NB4 (cell line): ENCODE data around the gene CLN5.

Source experiments
- MAX ChIP-seq: IDR thresholded peaks from 2 replicates; pipeline ENCODE4 v1.6.1; 2011; ENCODE audit warnings: low read depth, low read length
- POLR2A ChIP-seq: IDR thresholded peaks from 2 replicates; pipeline ENCODE4 v1.6.1; 2011; ENCODE audit warnings: mild to moderate bottlenecking; ENCODE audit not compliant: insufficient read length; ENCODE audit errors: extremely low read depth
- TF ChIP-seq, protein P1 (sequence below): IDR thresholded peaks from one replicate; pipeline ENCODE4 v1.5.1; 2012; ENCODE audit warnings: low read depth, low read length

DNA sequence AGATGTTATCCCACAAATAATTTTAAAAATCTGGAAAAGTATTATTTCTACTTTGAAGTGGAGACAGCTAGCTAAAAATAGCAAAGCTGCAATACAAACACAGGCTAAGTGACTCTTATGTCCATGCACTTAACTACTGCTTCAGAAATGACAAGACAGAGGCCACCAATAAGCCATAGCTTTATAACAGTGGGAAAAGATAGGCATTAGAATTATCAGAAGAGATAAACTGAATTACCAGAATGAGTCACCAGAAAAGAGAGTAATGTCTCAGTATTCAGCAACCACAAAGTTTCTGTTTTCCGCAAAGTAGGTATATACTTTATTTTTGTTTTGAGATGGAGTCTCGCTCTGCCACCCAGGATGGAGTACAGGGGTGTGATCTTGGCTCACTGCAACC is 17.1 kb downstream of the CLN5 start:
- TF ChIP-seq POLR2A, result no peak
- no peak for TF ChIP-seq MAX
- TF ChIP-seq, protein P1, sequence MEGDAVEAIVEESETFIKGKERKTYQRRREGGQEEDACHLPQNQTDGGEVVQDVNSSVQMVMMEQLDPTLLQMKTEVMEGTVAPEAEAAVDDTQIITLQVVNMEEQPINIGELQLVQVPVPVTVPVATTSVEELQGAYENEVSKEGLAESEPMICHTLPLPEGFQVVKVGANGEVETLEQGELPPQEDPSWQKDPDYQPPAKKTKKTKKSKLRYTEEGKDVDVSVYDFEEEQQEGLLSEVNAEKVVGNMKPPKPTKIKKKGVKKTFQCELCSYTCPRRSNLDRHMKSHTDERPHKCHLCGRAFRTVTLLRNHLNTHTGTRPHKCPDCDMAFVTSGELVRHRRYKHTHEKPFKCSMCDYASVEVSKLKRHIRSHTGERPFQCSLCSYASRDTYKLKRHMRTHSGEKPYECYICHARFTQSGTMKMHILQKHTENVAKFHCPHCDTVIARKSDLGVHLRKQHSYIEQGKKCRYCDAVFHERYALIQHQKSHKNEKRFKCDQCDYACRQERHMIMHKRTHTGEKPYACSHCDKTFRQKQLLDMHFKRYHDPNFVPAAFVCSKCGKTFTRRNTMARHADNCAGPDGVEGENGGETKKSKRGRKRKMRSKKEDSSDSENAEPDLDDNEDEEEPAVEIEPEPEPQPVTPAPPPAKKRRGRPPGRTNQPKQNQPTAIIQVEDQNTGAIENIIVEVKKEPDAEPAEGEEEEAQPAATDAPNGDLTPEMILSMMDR, result no peak
